Heart right ventricle (tissue), 16 donors: ENCODE measurements around the gene RADIL. TPM values are rescaled to one million over a fixed set of nuclear protein-coding genes. Genes with fewer than 3 reads are reported as not detected.

Source experiments
- ATAC-seq, 8 donors: fragments of 200-7000 bp; cut with Tn5 transposase; one replicate each; pipeline ENCODE4 v1.9.1; 2020; ENCODE audit warnings: mild to moderate bottlenecking in 8 of 8, moderate library complexity in 8 of 8, moderate number of reproducible peaks in 1 of 8
- DNase-seq, 2 donors: peaks; one replicate each; pipeline ENCODE4 v3.0.0-alpha.2; 2020
- H3K27ac ChIP-seq, 10 donors: fragments of 200-600 bp; sonication (generic) in 2 of 10; one replicate each; pipeline versions ENCODE4 v1.5.0 to v1.8.0; 2020 to 2022; ENCODE audit warnings: mild to moderate bottlenecking in 3 of 10
- H3K27me3 ChIP-seq, 7 donors: fragments of 200-600 bp; one replicate each; pipeline ENCODE4 v1.8.0; 2021 to 2022; ENCODE audit warnings: mild to moderate bottlenecking in 2 of 7
- H3K36me3 ChIP-seq, 9 donors: fragments of 200-600 bp; sonication (generic) in 1 of 9; one replicate each; pipeline versions ENCODE4 v1.5.0 to v1.8.0; 2020 to 2022; ENCODE audit warnings: mild to moderate bottlenecking in 2 of 9
- H3K4me1 ChIP-seq, 9 donors: fragments of 200-600 bp; sonication (generic) in 1 of 9; one replicate each; pipeline versions ENCODE4 v1.5.0 to v1.8.0; 2020 to 2022; ENCODE audit warnings: mild to moderate bottlenecking in 4 of 9
- H3K4me3 ChIP-seq, 10 donors: fragments of 200-600 bp; sonication (generic) in 2 of 10; one replicate each; pipeline versions ENCODE4 v1.5.0 to v1.8.0; 2020 to 2022; ENCODE audit warnings: mild to moderate bottlenecking in 7 of 10, moderate library complexity in 2 of 10
- H3K9me3 ChIP-seq, 11 donors: fragments of 200-600 bp in 10 of 11; sonication (generic) in 2 of 11; one replicate each; pipeline versions ENCODE4 v1.5.0 to v1.8.0; 2013 to 2022; ENCODE audit warnings: mild to moderate bottlenecking in 2 of 11, control low read depth in 1 of 11, moderate library complexity in 1 of 11
- CTCF ChIP-seq, 9 donors: fragments of 200-600 bp; sonication (generic) in 2 of 9; IDR thresholded peaks; one replicate each; pipeline versions ENCODE4 v1.5.0 to v1.8.0; 2021 to 2022; ENCODE audit warnings: antibody characterized with exemption in 9 of 9, mild to moderate bottlenecking in 5 of 9, moderate library complexity in 1 of 9
- WGBS, 2 donors: extraction: QIAGEN DNeasy Blood & Tissue Kit; methylation state at CpG; one replicate each; pipeline ENCODE4 v1.1.7; 2013; ENCODE audit warnings: inconsistent platforms in 1 of 2; 5-methylcytosine and 5-hydroxymethylcytosine counted together
- intact Hi-C, 10 donors: fragments of 100-400 bp; cut with DNase I; formaldehyde crosslinking; loops; one replicate each; pipeline versions ENCODE4 v1.11.1 to v1.14.2; 2022
- polyA plus RNA-seq, 2 donors: library from polyadenylated mRNA; stranded (reverse); fragments of 200-250 nt; gene quantifications; one replicate each; pipeline ENCODE4 v1.2.3, GENCODE V29; 2013
- total RNA-seq, 10 donors: library from RNA; stranded (reverse); fragmentation: NEBNext Ultra II Directional in 3 of 10; extraction: Animal tissue kit (Norgen Biotek cat#: 25700) in 3 of 10; gene quantifications; one replicate each; pipeline versions ENCODE4 v1.2.1 to v1.2.4, GENCODE V29; 2021 to 2023
- donor health status: Arrhythmogenic right ventricular cardiomyopathy.
- donor health status: ischemic (EF 13 %, LVEDD 7.1; RV severe dilation, severe dysfunction).
- donor health status: healthy with polysubstance abuse.
- donor health status: DM: no; HTN: yes; CAD: no.
- donor health status: DM: no; HTN: no; CAD: no.
- donor health status: ischemic (EF 25% LVEDD 6.9; RV normal size, moderate dysfunction).
- donor health status: ischemic (EF 25% LVEDD 5.7; RV mildly dilated, moderate dysfunction).
- donor health status: healthy.
- donor health status: DM: yes; HTN: yes; CAD: no.
- donor health status: Ischemic cardiomyopathy.
- donor health status: ischemic (EF 35%, LVEDD 5.7; RV mildly dilated, moderate dysfunction).
- donor health status: nonischemic (EF 11% LVEDD 7.7; RV severe dilation, severe dysfunction).
- donor health status: DM: yes; HTN: yes; CAD: no.
- donor health status: PGD.
- donor health status: ischemic (EF 29% LVEDD 5.4; RV normal size, mild dysfunction).
- donor health status: nonischemic (EF 23%, LVEDD 6.1; RV moderate dilation, normal function).

Gene RADIL
- total and polyA plus RNA-seq, 12 donors, result 1.2 to 6.6 (median 3.8) TPM

- Histone ChIP-seq H3K27ac (peak overlapping the region in 2 of 10 donors; percentile 39), H3K4me1 (peaks cover 0 to 32% (median 10%) of the 10 kb centered on the region in 9 donors), H3K9me3 (no peaks in the 10 kb centered on the region), H3K4me3 (no peak overlapping the region), H3K36me3 (peaks cover 0 to 15% (median 0%) of the 10 kb centered on the region in 9 donors), H3K27me3 (no peaks in the 10 kb centered on the region)
- DNase-seq (no peak), ATAC-seq (no peak)
- intact Hi-C loops, result no loop called here
- WGBS, 2 donors, result 95% methylated on average over 21 of the region's 21 CpGs
- TF ChIP-seq CTCF (IDR thresholded peaks at IDR 0.05), result no peak
Observed at GRCh38 chr7:4838626-4839334, 44.7 kb downstream of the RADIL start.

- peaks cover 0 to 23% (median 0%) of the 10 kb centered on the region in 9 donors for H3K36me3 ChIP-seq
- H3K9me3 ChIP-seq, result no peaks in the 10 kb centered on the region
- no peaks in the 10 kb centered on the region for H3K27me3 ChIP-seq
- WGBS, 2 donors, result 55 to 62% methylated on average over 30 of the region's 30 CpGs
- intact Hi-C loops, result no loop called here
- ATAC-seq (peak in 5 of 8 donors; percentile 10 to 54 (median 34)), DNase-seq (peak in 1 of 2 donors; percentile 58)
- TF ChIP-seq CTCF (IDR thresholded peaks at IDR 0.05), result no peak
- peak overlapping the region in 3 of 10 donors; percentile 6 to 39 (median 39) for H3K27ac ChIP-seq
- no peak overlapping the region for H3K4me3 ChIP-seq
- H3K4me1 ChIP-seq, result peaks cover 0 to 25% (median 10%) of the 10 kb centered on the region in 9 donors
Observed at GRCh38 chr7:4837803-4838625, 45.5 kb downstream of the RADIL start.

- ATAC-seq, result peak in 7 of 8 donors; percentile 4 to 32 (median 20)
- DNase-seq, result peak in 1 of 2 donors; percentile 54
Observed at GRCh38 chr7:4837041-4837802, 46.3 kb downstream of the RADIL start.

More at GRCh38 chr7:4837041-4837802, 46.3 kb downstream of the RADIL start:
- no peak for TF ChIP-seq CTCF (IDR thresholded peaks at IDR 0.05)
- Histone ChIP-seq H3K36me3 (peaks cover 0 to 24% (median 0%) of the 10 kb centered on the region in 9 donors), H3K27ac (peak overlapping the region in 2 of 10 donors; percentile 16 to 39), H3K4me1 (peaks cover 0 to 20% (median 10%) of the 10 kb centered on the region in 9 donors), H3K27me3 (no peaks in the 10 kb centered on the region), H3K4me3 (no peak overlapping the region), H3K9me3 (no peaks in the 10 kb centered on the region)
- WGBS, 2 donors, result 69 to 76% methylated on average over 22 of the region's 22 CpGs
- intact Hi-C loops, result no loop called here
